Measurements from ENCODE around the gene MDH1B. TPM values are rescaled to one million over a fixed set of nuclear protein-coding genes. Genes with fewer than 3 reads are reported as not detected.

MDH1B gene
- total and polyA plus RNA-seq, 2 donors (not counting 3 experiments of a cell fraction or from before 2014, with no cell fraction given): 0.29 TPM; not detected in 1

DNA sequence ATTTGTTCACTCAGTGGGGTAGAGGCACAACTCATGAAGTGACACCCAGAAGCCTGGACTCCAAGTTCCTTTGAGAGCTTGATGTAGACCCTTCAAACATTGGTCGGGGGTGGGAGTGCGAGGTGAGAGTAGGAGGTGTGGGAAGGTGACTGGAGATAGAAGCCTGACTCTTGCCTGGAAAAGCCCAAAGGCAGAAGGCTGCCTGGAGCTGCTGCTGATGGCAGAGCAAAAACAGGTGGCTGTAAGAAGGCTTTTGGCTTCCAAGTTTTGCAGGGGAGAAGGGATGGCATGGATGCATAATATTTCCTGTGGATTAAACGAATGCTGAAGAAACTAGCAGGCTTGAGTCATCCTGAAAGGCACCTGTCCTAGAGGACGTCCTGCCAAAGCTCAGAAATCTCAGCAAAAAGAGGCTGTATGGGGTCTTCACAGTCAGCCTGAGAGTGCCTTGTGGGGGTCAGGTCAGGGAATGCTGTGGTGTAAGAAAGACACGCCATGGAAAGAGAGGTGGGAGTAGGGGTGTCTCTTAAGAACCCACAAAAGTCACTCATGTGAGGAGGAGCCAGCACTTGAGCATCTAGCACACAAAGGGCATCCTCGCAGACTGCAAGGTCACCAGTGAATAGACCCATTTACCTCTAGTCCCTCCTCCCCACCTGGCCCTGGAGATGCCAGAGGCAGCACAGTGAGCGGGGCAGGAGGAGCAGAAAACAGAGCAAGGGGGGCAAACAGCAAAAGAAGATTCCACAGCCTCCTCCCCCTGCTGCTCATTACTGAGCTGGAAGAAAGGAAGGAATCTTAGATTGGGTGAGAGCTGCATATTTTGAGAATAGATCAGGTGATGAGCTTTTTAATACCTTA is 37.8 kb upstream of the MDH1B start:
- Histone ChIP-seq H3K4me2 (ENCODE audit: insufficient read depth, low read length) (no peak overlapping the region), H3K4me1 (ENCODE audit: control insufficient read depth, extremely low read depth, insufficient read depth, low read length) (peaks cover 8% of the 10 kb centered on the region), H2AFZ (ENCODE audit: low read depth, low read length) (no peak overlapping the region), H3K36me3 (ENCODE audit: control insufficient read depth in 2 of 2, extremely low read depth in 1 of 2, insufficient read depth in 2 of 2, low read length in 2 of 2) (no peaks in the 10 kb centered on the region), H3K9me1 (replicated peaks; ENCODE audit: control insufficient read depth, extremely low read depth, insufficient read depth, low read length) (no peaks in the 10 kb centered on the region), H3K9me3 (replicated peaks; ENCODE audit: control insufficient read depth, insufficient read depth, low read length) (no peaks in the 10 kb centered on the region), H3K27me3 (ENCODE audit: control insufficient read depth in 2 of 2, insufficient read depth in 2 of 2, low read length in 2 of 2) (no peaks in the 10 kb centered on the region), H3K79me2 (ENCODE audit: control insufficient read depth, insufficient read depth, low read length) (no peaks in the 10 kb centered on the region), H3K9ac (replicated peaks; ENCODE audit: extremely low read depth, insufficient read depth, low read length) (no peak overlapping the region), H3K4me3 (replicated peaks in 1 of 3; ENCODE audit: insufficient read depth in 1 of 3, low read depth in 1 of 3, low read length in 3 of 3) (no peak overlapping the region), H3K27ac (ENCODE audit: insufficient read depth, low read depth, low read length) (no peak overlapping the region), H4K20me1 (replicated peaks; ENCODE audit: control insufficient read depth, extremely low read depth, insufficient read depth, low read length) (no peaks in the 10 kb centered on the region)
- dilution Hi-C loops (cut with MboI; ENCODE audit: extremely low pct_ligation_motif_present, low sequenced_read_pairs): no loop called here
- DNase-seq (ENCODE audit: low read depth, low spot score) (no peak), FAIRE-seq (no peak)
- ChIA-PET CTCF (interaction anchor here (0.6 to 3.6 kb wide), 2 partner anchors 354 to 670 kb away, joined by 3 to 59 read pairs; no protein-coding TSS in a partner anchor), POLR2A (no interaction called here)
- TF ChIP-seq JUN (IDR thresholded peaks at IDR 0.05; ENCODE audit: borderline replicate concordance, insufficient read depth, insufficient read length, low read depth): no peak
- TF ChIP-seq FOS (IDR thresholded peaks at IDR 0.05; ENCODE audit: borderline replicate concordance, insufficient read depth, low read length): no peak
- TF ChIP-seq MAX (IDR thresholded peaks at IDR 0.05; ENCODE audit: insufficient read depth, insufficient read length): no peak
- no peak for TF ChIP-seq MYC (IDR thresholded peaks at IDR 0.05; ENCODE audit: low read depth, low read length)
- no peak for TF ChIP-seq GATA2 (IDR thresholded peaks at IDR 0.05; ENCODE audit: insufficient read depth, insufficient read length, low read depth, low read length)
- intact Hi-C loops (cut with micrococcal nuclease): loop anchor here (5.0 to 10.0 kb wide), 2 partner anchors 922 to 1169 kb away; no protein-coding TSS in a partner anchor
- BruUV-seq (replicated peaks): no TSS peak
